ENCODE data around the gene RAPGEF1.

Gene RAPGEF1

GRCh38 chr9:131530546-131530919 lies 209.3 kb downstream of the RAPGEF1 start:
- peak overlapping the region; percentile 68 for H3K4me3 ChIP-seq (ENCODE audit: low read depth, low read length)
- TF ChIP-seq MYC (IDR thresholded peaks at IDR 0.05; ENCODE audit: low read depth, low read length) (no peak), CTCF (IDR thresholded peaks at IDR 0.05; ENCODE audit: low read depth, low read length) (no peak), MAX (IDR thresholded peaks at IDR 0.05; ENCODE audit: low read depth, low read length) (no peak), POLR2A (IDR thresholded peaks at IDR 0.05; ENCODE audit: extremely low read depth, insufficient read length) (no peak)
- no peak for DNase-seq (ENCODE audit: low read depth)

- TF ChIP-seq CTCF (IDR thresholded peaks at IDR 0.05; ENCODE audit: low read depth, low read length) (no peak), MYC (IDR thresholded peaks at IDR 0.05; ENCODE audit: low read depth, low read length) (no peak), POLR2A (IDR thresholded peaks at IDR 0.05; ENCODE audit: extremely low read depth, insufficient read length) (no peak), MAX (IDR thresholded peaks at IDR 0.05; ENCODE audit: low read depth, low read length) (no peak)
- peak overlapping the region; percentile 68 for H3K4me3 ChIP-seq (ENCODE audit: low read depth, low read length)
- no peak for DNase-seq (ENCODE audit: low read depth)
These were observed 210.0 kb downstream of the RAPGEF1 start for GRCh38 chr9:131529597-131530545.

- no peak overlapping the region for H3K4me3 ChIP-seq (ENCODE audit: low read depth, low read length)
- TF ChIP-seq MYC (IDR thresholded peaks at IDR 0.05; ENCODE audit: low read depth, low read length) (no peak), CTCF (IDR thresholded peaks at IDR 0.05; ENCODE audit: low read depth, low read length) (no peak), POLR2A (IDR thresholded peaks at IDR 0.05; ENCODE audit: extremely low read depth, insufficient read length) (no peak), MAX (IDR thresholded peaks at IDR 0.05; ENCODE audit: low read depth, low read length) (no peak)
- DNase-seq (ENCODE audit: low read depth): no peak
These were observed 210.9 kb downstream of the RAPGEF1 start for GRCh38 chr9:131528886-131529505.

GRCh38 chr9:131528186-131528585 lies 211.7 kb downstream of the RAPGEF1 start:
- no peak for DNase-seq (ENCODE audit: low read depth)
- TF ChIP-seq MAX (IDR thresholded peaks at IDR 0.05; ENCODE audit: low read depth, low read length): no peak
- no peak for TF ChIP-seq MYC (IDR thresholded peaks at IDR 0.05; ENCODE audit: low read depth, low read length)
- TF ChIP-seq CTCF (IDR thresholded peaks at IDR 0.05; ENCODE audit: low read depth, low read length): no peak
- no peak for TF ChIP-seq POLR2A (IDR thresholded peaks at IDR 0.05; ENCODE audit: extremely low read depth, insufficient read length)
- no peak overlapping the region for H3K4me3 ChIP-seq (ENCODE audit: low read depth, low read length)
